GM18511 (cell line): ENCODE measurements around the gene ZNF428.
"Not testable (repeated sequence)": the region's sequence is repeated elsewhere in the genome, so short reads cannot be mapped to it uniquely, and the experiment has no call there.

Experiments
- ATAC-seq: cut with Tn5 transposase; IDR thresholded peaks from one replicate; pipeline ENCODE4 v1.9.1; 2021; ENCODE audit warnings: mild to moderate bottlenecking, moderate library complexity; ENCODE audit not compliant: unreplicated experiment

Gene ZNF428

DNA sequence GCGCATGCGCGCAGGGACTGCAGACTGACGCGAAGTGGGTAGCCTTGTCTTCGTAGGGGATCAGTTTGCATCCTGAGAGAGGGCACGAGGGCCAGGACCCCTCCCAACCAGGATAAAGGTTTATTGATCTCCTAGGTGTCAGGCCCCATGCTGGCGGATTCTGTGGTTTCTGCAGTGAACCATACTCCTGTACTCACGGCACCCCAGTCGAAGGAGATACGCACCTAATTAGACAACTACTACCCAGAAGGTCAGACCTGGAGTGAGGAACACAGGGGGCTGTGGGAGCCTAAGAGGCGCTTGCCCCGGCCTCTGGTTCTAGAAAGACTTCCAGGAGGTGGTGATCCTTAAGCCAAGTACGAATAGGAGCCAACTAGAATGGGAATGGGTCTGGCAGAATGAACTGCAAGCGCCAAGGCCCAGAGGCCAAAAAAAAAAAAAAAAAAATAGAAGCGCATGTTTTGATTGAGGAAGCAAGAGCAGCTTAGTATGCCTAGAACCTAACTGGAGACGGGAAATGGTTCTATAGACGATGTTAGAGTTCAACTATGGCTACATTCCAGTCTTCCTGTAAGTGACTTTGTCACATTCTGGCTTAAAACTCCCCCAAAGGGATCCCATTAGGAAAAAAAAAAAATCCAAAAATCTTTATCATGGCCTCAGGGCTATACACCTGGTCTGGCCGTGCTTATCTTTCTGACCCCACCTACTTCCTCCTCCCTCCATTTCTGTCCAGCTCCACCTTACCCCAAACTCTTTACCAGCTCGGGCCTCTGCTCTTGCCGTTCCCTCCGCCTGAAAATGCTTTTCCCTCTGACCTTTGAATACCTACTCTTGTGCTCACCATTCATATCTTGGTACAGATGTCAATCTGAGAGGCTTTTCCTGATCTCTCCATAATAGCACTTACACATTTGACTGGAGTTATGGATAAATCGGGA is 902 bp upstream of the ZNF428 start:
- ATAC-seq = no peak

DNA sequence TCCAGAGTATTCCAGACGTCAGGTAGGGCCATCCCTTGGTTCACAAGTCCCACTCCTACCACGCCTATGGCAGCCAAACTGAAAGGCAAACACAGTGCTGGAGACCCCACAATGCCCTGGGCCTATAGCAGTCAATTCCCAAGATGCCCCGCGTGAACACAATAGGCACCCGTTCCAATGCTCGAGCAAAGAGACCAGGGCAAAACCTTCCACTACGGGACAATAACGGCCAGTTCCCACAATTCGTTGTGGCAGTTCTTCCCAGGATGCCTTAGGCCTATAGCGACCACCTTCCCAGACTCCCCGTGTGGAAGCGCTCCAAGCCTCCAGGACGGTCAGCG is 538 bp downstream of the ZNF428 start:
- peak; percentile 44 for ATAC-seq

DNA sequence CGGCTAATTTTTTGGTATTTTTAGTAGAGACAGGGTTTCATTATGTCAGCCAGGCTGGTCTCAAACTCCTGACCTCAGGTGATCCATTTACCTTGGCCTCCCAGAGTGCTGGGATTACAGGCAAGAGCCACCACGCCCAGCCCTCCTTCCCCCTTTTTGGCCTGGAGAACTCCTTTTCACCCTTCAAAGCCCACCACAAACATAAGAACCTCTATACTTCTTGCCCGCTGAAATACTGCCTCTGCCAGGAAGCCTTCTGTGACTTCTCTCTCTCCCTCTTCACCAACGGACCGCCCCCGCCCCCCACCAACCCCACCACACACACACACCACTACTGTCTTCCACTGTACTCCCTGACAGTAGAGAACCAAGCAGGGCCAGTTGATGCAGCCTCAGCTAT is 2.5 kb downstream of the ZNF428 start:
- ATAC-seq = no peak

DNA sequence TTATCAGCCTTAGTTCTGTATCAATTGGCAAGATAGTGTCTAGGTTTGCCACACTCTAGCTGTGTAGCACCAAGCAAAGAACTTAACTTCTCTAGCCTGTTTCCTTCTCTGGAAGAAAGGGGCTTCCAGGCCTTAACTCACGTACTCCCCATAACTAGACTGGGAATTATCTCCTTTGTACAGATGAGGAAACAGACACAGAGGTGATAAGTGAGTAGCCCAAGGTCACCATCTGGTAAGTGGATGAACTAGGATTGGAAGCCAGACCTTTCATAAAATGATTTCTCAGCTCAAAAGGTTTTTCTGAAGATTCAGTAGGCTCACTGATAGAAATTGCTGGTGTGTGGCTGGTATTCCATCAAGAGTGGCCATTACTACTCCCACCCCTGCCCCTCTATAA is 3.1 kb downstream of the ZNF428 start:
- ATAC-seq = no peak

DNA sequence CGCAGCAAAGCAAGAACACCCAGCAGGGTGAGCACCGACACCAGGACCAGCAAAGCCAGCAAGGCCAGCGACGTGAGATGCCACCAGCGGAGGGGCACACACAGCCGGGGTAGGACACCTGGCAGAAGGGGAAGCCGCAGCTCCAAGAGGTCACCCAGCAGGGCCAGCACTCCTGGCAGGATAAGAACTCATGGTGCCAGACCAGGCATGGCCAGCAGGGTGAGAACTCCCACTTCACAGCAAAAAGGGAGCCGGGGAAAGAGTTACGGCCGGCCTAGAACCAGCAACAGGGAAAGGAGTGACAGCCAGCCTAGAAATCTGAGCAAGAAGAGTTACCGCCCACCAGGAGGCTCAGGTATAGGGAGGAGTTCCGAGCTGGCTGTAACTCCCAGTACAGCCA is 7.1 kb downstream of the ZNF428 start:
- no peak for ATAC-seq

DNA sequence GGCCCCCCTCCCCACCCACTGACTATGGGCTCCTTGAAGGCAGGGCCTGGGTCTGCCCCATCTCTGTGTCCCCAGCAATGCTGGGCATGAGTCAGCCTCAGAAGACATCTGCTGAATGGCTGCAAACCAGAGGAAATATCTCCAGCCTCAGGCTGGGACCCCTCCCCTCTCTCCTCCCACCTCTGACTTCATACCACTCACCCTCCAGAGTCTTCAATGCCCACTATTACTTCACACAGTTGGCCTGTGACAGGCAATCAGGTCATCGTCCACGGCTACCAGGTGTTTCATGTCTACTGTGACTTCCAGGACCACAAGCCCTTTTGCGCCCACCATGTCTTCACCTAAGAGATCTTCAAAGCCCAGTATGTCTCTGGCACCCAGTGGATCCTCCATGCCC is 7.6 kb downstream of the ZNF428 start, which contains the start of gene SRRM5:
Gene SRRM5 (plus strand): TSS at position 301 of the 400 bp plus-strand sequence. CDS start 34 bp downstream, at position 335.
- no peak for ATAC-seq

DNA sequence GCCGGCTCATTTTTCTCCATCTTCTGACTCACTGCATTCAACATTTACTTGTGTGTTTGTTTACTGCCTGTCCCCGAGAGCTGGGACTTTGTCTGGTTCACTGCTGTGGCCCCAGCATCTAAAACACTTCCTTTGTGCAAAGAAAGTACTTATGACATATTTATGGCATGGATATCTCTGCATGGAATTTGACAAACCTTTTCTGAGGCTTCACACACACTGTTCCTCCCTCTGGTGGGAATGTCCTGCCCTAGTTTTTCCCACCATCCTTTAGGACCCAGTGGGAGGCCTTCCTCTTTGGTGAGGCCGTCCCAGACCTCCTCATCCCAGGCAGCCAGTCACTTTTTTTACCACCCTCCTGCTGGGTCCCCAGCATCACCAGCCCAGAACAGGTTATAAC is 8.9 kb downstream of the ZNF428 start:
- no peak for ATAC-seq

DNA sequence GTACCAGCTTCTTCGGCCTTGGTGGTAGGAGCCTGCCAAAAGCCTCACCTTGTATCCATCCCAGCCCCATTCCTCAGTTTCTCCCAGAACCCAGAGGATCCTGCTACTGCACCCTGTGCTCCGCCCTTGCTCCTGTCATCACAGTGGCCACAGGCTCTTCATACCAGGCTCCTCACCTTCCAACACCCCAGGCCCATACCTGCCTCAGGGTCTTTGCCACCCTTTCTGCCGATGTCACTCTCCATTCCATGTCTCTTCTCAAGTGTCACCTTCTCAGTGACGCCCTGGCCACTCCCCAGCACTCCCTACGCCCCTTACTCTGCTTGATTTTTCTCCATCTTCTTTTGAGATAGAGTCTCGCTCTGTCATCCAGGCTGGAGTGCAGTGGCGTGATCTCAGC is 9.6 kb downstream of the ZNF428 start:
- no peak for ATAC-seq

DNA sequence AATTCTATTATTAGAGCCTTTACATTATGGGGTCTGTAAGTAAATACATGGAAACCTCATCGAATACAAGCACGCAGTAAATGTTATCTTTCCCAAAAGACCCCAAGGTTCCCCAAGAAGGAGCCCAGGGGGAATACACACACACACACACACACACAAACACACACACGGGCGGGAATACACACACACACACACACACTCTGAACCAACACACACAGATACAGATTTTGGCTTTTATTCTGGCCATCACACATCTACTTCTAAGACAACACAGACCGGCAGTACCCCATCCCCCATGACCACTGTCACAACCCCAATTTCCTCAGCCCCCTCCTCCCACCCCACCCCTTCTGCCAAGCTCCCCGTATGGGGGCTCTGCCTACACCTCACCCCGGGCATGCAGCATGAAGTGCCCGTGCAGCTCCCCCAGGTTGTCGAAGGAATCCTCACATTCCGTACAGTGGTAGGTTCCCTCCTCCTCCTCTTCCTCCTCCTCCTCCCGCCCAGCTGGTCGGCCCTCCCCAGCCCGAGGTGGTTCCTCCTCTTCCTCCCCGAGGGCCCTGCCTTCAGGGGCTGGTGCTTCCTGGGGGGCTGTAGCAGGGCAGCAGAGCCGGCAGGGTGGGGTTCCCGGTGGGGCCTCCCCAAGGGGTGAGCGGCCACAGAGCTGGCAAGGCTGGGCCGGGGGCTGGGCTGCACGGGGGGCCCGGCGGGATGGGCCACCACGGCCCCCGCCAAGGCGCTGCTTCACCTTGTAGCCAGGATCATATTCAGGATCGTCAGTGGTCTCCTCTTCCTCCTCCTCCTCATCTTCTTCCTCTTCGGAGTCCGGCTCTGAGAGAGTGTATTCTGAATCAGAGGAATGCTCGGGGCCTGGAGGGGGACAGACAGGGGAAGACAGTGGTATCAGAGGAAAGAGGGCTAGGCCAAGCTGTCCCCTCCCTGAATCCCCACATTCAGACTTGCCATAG is 11.9 kb downstream of the ZNF428 start:
- ATAC-seq = no peak

DNA sequence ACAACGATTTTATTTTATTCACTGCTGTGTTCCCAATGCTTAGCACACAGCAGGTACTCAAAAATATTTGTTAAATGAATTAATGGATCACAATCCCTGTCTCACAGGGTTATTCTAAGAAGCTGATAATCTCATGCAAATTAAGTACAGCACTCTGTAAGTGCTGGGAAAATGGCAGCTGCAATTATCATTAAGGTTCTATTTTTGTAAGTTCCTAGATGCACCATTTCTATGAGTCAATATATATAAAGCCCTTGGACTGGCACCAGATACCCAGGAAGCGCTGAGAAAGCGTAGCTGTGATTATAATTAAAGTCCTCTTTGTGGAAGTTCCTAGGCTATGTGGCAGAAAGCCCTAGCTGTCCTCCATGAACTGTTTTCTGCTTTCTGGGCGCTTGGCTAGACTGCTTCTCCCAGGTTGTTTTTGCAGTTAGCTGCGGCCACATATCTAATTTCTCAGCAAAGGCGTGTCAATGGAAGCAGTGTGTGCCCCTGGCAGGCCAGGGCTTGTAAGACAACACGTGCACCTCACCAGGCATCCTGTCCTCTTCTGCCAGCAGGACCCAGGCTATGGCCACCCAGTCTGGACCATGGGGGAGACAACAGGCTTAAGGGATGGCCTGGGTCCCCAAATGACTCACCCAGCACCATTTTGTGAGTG is 12.7 kb downstream of the ZNF428 start:
- ATAC-seq = no peak

DNA sequence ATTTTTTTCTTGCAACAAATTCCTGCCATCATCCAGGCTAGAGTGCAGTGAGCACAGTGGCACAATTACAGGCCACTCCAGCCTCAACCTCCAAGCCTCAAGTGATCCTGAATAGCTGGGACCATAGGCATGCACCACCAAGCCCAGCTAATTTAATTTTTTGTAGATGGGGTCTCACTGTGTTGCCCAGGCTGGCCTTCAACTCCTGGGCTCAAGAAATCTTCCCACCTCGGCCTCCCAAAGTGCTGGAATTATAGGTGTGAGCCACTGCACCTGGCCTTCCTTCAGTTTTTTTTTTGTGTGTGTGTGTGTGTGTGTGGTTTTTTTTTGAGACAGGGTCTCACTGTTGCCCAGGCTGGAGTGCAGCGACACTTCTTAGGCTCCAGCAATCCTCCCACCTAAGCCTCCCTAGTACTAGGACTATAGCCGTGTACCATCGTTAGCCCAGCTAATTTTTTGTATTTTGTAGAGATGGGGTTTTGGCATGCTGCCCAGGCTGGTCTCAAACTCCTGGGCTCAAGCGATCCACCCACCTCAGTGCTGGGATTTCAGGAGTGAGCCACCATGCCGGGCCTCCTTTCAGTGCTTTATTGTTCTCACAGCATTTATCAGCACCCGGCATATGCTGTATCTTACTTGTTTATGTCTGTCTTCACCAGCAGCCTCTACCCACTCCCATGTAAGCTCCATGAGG is 13.4 kb downstream of the ZNF428 start:
- ATAC-seq = no peak

DNA sequence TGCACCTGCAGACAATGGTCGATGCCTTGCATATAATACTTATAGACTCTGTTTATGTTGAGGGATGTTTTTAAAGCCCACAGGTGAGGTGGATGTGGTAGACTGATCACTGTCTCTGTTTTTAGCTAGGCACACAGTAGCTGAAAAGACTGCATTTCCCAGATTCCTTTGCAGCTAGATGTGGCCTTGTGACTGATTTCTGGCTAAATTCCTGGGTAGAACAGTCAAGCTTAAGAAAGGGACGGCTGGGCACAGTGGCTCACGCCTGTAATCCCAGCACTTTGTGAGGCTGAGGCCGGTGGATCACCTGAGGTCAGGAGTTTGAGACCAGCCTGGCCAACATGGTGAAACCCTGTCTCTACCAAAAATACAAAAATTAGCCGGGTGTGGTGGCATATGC is 19.1 kb downstream of the ZNF428 start:
- not testable (repeated sequence) for ATAC-seq

DNA sequence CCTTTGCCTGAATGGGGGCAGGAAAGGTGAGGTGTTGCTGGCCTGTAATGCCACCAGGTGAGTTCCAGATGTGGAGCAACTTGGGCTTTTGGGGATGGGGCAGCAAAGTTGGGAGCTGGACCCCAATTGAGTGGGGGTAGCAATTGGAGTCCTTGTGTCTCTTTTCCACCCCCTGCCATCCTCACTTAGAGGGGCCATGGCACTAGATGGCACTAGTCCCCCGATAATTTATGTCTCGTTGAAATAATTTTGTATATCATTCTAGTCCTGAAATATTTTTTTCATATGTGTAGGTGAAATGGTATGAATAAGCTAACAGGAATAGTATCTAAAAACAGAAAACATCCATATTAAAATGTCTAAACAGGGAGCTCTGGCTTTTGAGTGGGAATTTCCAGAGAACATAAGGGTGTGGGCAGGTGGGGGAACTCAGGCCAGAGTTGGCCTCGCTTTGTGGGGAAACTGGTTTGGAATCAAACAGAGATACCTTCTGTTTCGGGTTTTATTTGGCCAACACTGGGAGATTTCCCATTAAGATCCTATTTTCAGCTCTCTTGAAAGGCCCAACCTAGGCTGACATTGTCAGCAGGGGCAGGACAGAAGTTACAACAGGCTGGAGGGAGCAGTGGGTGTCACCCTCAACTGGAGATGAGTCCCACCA is 19.7 kb downstream of the ZNF428 start:
- no peak for ATAC-seq

DNA sequence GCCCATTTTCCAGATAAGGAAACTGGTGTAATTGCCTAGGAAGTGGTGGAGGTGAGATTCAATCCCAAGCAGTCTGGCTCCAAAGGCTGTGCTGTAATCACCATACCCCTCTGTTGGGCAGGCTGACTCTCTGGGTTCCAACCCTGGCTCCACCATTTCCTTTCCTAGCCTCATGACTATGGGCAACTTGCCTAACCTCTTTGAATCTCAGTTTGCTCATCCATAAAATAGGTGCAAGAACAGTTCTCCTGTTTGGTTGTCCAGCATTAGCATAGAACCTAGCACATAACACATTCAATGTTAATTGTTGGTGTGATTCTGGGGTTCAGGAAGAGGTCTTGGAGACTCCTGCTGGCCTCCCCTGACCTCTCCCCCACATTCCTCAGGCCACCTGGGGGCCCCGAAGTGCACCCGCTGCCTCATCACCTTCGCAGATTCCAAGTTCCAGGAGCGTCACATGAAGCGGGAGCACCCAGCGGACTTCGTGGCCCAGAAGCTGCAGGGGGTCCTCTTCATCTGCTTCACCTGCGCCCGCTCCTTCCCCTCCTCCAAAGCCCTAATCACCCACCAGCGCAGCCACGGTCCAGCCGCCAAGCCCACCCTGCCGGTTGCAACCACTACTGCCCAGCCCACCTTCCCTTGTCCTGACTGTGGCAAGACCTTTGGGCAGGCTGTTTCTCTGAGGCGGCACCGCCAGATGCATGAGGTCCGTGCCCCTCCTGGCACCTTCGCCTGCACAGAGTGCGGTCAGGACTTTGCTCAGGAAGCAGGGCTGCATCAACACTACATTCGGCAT is 20.8 kb downstream of the ZNF428 start:
- ATAC-seq = no peak

DNA sequence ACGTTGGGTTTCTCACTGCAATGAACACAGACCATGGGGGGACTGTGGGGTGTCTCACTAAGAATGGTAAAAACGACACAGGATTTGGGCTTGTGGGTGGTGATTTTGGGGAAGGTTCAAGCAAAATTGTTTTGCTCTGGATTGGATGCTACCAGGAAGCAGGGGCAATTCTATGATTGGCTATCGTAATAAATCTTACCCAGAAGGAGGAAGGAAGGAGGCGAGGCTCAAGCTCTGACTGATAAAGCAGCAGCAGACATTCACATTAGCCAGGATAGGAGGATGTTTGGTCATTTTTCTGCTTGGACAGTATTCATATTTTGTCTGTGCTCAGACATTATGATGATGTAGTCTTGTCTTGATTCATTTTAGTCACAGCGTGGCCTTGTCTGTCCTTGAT is 21.6 kb downstream of the ZNF428 start:
- ATAC-seq = no peak

DNA sequence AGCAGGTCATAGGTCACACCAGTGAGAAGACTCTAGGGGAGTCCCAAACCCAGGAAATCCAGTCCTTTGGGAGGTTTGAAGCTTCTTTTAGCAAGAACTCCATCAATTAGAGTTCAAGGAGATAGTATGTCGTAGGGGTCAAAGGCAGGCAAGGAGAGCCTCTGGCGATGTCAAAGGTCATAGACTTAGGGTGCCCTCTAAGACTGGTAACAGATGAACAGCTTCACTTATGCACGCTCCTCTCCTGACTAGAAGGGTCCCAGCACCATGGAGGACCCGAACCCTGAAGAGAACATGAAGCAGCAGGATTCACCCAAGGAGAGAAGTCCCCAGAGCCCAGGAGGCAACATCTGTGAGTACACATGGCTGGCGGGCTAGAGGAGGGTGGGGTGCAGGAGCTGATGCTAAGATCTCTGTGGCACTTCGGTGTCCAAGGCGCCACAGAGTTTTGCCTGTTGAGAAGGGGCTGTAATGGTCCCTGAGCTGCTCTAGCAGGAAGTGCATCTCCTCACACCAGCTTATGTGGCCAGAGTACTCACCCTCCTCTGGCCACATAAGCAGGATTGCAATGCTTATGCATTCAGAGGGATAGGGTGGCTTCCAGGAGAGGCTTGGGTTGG is 22.5 kb downstream of the ZNF428 start:
- no peak for ATAC-seq

DNA sequence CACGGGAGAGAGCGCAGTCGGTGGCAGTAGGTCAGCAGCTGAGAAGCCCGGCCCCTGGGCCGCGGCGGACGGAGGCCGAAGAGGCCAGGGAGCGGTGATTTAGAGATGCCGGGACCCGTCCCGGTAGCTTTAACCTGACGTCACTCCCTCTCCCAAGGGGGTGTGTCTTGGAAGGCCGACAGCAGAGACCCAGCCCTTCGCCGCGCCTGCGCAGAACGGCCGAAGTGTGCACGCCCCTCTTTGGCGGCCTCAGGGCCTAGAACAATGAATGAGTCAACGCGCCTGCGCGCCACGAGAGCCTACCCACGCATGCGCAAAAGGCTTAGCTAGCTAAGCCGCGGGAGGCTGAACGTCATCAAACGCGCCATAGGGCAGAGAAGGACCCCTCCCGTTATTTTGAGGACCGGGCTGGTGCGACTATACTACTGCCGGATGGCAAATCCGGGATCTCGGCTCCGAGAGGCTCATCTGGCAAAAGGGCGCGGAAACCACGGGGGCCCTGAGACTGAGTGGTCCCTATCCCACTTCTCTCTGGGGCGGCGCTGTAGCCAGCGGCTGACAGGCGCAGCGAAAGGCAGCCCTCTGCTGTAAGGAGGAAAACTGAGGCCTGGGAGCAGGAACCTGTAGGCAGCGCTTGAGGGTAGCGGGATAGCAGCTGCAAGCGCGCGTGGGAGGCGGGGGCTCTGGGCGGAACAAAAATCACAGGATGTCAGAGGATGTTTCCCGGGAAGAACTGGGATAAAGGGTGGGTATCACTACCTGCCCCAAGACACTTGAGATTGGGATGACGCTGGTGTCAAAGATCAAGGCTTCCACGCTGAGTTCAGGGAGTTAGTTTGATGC is 23.2 kb downstream of the ZNF428 start, which contains the start of the genes IRGQ and ZNF576:
Gene IRGQ (minus strand): TSS at position 136 of the 843 bp plus-strand sequence. CDS start 796 bp downstream, outside the sequence.
Gene ZNF576 (plus strand): TSS at position 597 of the 843 bp plus-strand sequence. CDS start 514 bp downstream, outside the sequence.
- ATAC-seq = peak; percentile 79

DNA sequence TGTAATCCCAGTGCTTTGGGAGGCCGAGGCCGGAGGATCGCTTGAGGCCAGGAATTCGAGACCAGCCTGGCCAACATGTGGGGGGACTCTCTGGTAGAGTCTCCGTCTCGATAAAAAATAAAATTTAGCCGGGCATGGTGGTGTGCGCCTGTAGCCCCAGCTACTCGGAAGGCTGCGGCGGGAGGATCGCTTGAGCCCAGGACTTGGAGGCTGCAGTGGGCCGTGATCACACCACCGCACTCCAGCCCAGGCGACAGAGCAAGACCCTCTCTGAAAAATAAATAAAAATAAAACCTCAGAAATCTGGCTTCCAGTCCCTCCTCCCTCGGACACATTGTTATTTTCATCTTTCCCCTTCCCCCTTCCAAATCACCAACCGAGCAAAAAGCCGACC is 23.8 kb downstream of the ZNF428 start:
- ATAC-seq = peak; percentile 19
